ENCODE data around the gene CASP9. TPM values are rescaled to one million over a fixed set of nuclear protein-coding genes. Genes with fewer than 3 reads are reported as not detected.

CASP9 gene
- total and polyA plus RNA-seq, 10 of the 15 experiments (the other 5 are each of a cell fraction or from before 2014, with no cell fraction given): 2.7 to 14.6 (median 7.6) TPM

GRCh38 chr1:15524283-15525049, 451 bp upstream of the CASP9 start (continued):
- TF ChIP-seq ZNF687 (IDR thresholded peaks at IDR 0.05): no peak
- TF ChIP-seq, protein P1, sequence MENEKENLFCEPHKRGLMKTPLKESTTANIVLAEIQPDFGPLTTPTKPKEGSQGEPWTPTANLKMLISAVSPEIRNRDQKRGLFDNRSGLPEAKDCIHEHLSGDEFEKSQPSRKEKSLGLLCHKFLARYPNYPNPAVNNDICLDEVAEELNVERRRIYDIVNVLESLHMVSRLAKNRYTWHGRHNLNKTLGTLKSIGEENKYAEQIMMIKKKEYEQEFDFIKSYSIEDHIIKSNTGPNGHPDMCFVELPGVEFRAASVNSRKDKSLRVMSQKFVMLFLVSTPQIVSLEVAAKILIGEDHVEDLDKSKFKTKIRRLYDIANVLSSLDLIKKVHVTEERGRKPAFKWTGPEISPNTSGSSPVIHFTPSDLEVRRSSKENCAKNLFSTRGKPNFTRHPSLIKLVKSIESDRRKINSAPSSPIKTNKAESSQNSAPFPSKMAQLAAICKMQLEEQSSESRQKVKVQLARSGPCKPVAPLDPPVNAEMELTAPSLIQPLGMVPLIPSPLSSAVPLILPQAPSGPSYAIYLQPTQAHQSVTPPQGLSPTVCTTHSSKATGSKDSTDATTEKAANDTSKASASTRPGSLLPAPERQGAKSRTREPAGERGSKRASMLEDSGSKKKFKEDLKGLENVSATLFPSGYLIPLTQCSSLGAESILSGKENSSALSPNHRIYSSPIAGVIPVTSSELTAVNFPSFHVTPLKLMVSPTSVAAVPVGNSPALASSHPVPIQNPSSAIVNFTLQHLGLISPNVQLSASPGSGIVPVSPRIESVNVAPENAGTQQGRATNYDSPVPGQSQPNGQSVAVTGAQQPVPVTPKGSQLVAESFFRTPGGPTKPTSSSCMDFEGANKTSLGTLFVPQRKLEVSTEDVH (IDR thresholded peaks at IDR 0.05; ENCODE audit: low read depth, partially characterized antibody): no peak
- TF ChIP-seq TBL1XR1 (IDR thresholded peaks at IDR 0.05; ENCODE audit: low read depth, low read length): peak; percentile 68; the same call in 1 of the 2 replicates
- TF ChIP-seq NR2F1 (conservative IDR thresholded peaks at IDR 0.05): peak; percentile 96
- TF ChIP-seq CEBPB (IDR thresholded peaks at IDR 0.05; ENCODE audit: borderline replicate concordance in 1 of 2, low read depth in 2 of 2, low read length in 2 of 2): peak in 1 of 2 experiments; percentile 7; a peak in 1 of 4 replicates
- TF ChIP-seq MEF2B (IDR thresholded peaks at IDR 0.05; ENCODE audit: partially characterized antibody, poor library complexity, severe bottlenecking): no peak
- no peak for TF ChIP-seq SPI1 (IDR thresholded peaks at IDR 0.05; ENCODE audit: borderline replicate concordance, insufficient read depth, low read depth, low read length)
- TF ChIP-seq SMAD5 (IDR thresholded peaks at IDR 0.05; ENCODE audit: low read depth): no peak
- no peak for TF ChIP-seq ZBED1 (IDR thresholded peaks at IDR 0.05; ENCODE audit: borderline replicate concordance)
- peak; percentile 51; the same call in 1 of the 2 replicates for TF ChIP-seq ATF7 (IDR thresholded peaks at IDR 0.05; ENCODE audit: low read depth)
- TF ChIP-seq RCOR1 (conservative IDR thresholded peaks at IDR 0.05; ENCODE audit: low read depth, low read length): no peak
- peak; percentile 36; the same call in 1 of the 2 replicates for TF ChIP-seq POLR2A (IDR thresholded peaks at IDR 0.05; ENCODE audit: low read depth, low read length)
- TF ChIP-seq, protein P2, sequence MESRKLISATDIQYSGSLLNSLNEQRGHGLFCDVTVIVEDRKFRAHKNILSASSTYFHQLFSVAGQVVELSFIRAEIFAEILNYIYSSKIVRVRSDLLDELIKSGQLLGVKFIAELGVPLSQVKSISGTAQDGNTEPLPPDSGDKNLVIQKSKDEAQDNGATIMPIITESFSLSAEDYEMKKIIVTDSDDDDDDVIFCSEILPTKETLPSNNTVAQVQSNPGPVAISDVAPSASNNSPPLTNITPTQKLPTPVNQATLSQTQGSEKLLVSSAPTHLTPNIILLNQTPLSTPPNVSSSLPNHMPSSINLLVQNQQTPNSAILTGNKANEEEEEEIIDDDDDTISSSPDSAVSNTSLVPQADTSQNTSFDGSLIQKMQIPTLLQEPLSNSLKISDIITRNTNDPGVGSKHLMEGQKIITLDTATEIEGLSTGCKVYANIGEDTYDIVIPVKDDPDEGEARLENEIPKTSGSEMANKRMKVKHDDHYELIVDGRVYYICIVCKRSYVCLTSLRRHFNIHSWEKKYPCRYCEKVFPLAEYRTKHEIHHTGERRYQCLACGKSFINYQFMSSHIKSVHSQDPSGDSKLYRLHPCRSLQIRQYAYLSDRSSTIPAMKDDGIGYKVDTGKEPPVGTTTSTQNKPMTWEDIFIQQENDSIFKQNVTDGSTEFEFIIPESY (IDR thresholded peaks at IDR 0.05): no peak
- TF ChIP-seq NFYB (IDR thresholded peaks at IDR 0.05; ENCODE audit: insufficient read depth, low read depth, low read length): no peak
- TF ChIP-seq JUND (IDR thresholded peaks at IDR 0.05; ENCODE audit: low read depth, low read length): 0 out of 2 replicates have a peak, but pooled peaks have one; percentile 25
- TF ChIP-seq BHLHE40 (IDR thresholded peaks at IDR 0.05; ENCODE audit: borderline replicate concordance in 1 of 2, low read depth in 2 of 2, low read length in 1 of 2): peak; percentile 23 to 61; a peak in 2 of 4 replicates
- peak; percentile 87; the same call in 1 of the 2 replicates for TF ChIP-seq CREM (IDR thresholded peaks at IDR 0.05; ENCODE audit: low read depth)
- no peak for TF ChIP-seq RBBP5 (conservative IDR thresholded peaks at IDR 0.05)

All from GM12878 (cell line).